Putamen (tissue), 1 donor: ENCODE data around the gene CPXM2.

Source experiments
- DNase-seq: peaks from one replicate; pipeline ENCODE4 v3.0.0-alpha.2; 2016; ENCODE audit warnings: low spot score

The CPXM2 gene

GRCh38 chr10:123797813-123798212, 93.8 kb downstream of the CPXM2 start:
- DNase-seq, result no peak

- DNase-seq, result no peak
Measured at GRCh38 chr10:123796736-123797135, 94.9 kb downstream of the CPXM2 start.

- no peak for DNase-seq
Measured at GRCh38 chr10:123795846-123796590, 95.6 kb downstream of the CPXM2 start.

- DNase-seq, result peak; percentile 53
Measured at GRCh38 chr10:123795196-123795780, 96.3 kb downstream of the CPXM2 start.

- DNase-seq, result no peak
Measured at GRCh38 chr10:123792248-123792978, 99.2 kb downstream of the CPXM2 start.

- DNase-seq, result no peak
Measured at GRCh38 chr10:123790132-123790885, 101.3 kb downstream of the CPXM2 start.

- no peak for DNase-seq
Measured at GRCh38 chr10:123788981-123789380, 102.6 kb downstream of the CPXM2 start.

- DNase-seq, result no peak
Measured at GRCh38 chr10:123787566-123787965, 104.0 kb downstream of the CPXM2 start.

GRCh38 chr10:123786896-123787295, 104.7 kb downstream of the CPXM2 start:
- DNase-seq, result no peak

- DNase-seq, result no peak
Measured at GRCh38 chr10:123786306-123786705, 105.3 kb downstream of the CPXM2 start.

- no peak for DNase-seq
Measured at GRCh38 chr10:123784646-123785045, 107.0 kb downstream of the CPXM2 start.

- DNase-seq, result no peak
Measured at GRCh38 chr10:123784216-123784615, 107.4 kb downstream of the CPXM2 start.

GRCh38 chr10:123783296-123783695, 108.3 kb downstream of the CPXM2 start:
- DNase-seq, result no peak

GRCh38 chr10:123782549-123782948, 109.1 kb downstream of the CPXM2 start:
- no peak for DNase-seq

GRCh38 chr10:123781956-123782500, 109.6 kb downstream of the CPXM2 start:
- no peak for DNase-seq

- DNase-seq, result no peak
Measured at GRCh38 chr10:123781324-123781900, 110.2 kb downstream of the CPXM2 start.

GRCh38 chr10:123778719-123779517, 112.7 kb downstream of the CPXM2 start:
- DNase-seq, result peak; percentile 6

GRCh38 chr10:123777881-123778280, 113.7 kb downstream of the CPXM2 start:
- DNase-seq, result no peak

GRCh38 chr10:123774132-123774742, 117.4 kb downstream of the CPXM2 start:
- DNase-seq, result no peak
